Measurements from ENCODE around the gene CCNG2.

CCNG2 gene

GRCh38 chr4:77209012-77209411 lies 52.0 kb downstream of the CCNG2 start:
- DNase-seq = no peak

GRCh38 chr4:77209936-77210335 lies 52.9 kb downstream of the CCNG2 start:
- no peak for DNase-seq

GRCh38 chr4:77215107-77215506 lies 58.1 kb downstream of the CCNG2 start:
- no peak for DNase-seq

GRCh38 chr4:77217526-77217925 lies 60.5 kb downstream of the CCNG2 start:
- DNase-seq = no peak

DNA sequence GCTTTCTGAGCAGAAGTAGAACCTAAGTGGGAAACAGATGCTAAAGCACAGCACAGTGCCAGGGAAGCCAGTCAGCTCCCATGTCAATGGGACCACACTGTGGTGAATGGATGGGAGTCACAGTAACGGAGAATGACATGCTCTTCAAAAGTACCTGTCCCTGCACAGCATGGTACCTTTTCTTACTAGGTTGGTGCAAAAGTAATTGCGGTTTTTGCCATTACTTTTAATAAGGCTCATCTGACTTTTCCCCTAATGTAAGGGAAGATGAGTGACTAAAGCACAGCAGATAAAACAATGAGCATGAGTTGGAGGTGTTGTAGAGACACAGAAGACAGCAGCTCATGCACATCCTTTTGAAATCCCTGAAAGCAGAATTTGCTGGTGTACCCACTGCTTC lies 62.3 kb downstream of the CCNG2 start:
- no peak for DNase-seq

Measured in NCI-H69 (cell line).